Uterus (tissue), 4 donors: ENCODE results near the gene NCOA5. TPM values are rescaled to one million over a fixed set of nuclear protein-coding genes. Genes with fewer than 3 reads are reported as not detected.
A peak's percentile ranks its signal among the peaks of the same experiment; 100 is the strongest.

Experiments used
- DNase-seq, 2 donors: peaks; one replicate each; pipeline ENCODE4 v3.0.0-alpha.2; 2019 to 2020
- H3K27ac ChIP-seq, 2 donors: fragments of 200-600 bp; sonication (generic); 1 replicate in 1 of 2; 2 replicates in 1 of 2; pipeline ENCODE4 v1.5.1; 2016 to 2018
- H3K27me3 ChIP-seq, 2 donors: fragments of 200-600 bp; sonication (generic); one replicate each; pipeline ENCODE4 v1.5.1; 2018 to 2019; ENCODE audit warnings: control low read depth in 1 of 2
- H3K36me3 ChIP-seq, 2 donors: fragments of 200-600 bp; sonication (generic); one replicate each; pipeline ENCODE4 v1.5.1; 2019; ENCODE audit warnings: control low read depth in 1 of 2
- H3K4me1 ChIP-seq, 2 donors: fragments of 200-600 bp; sonication (generic); one replicate each; pipeline ENCODE4 v1.5.1; 2018 to 2019; ENCODE audit warnings: control low read depth in 1 of 2
- H3K4me3 ChIP-seq, 2 donors: fragments of 200-600 bp; sonication (generic); 1 replicate in 1 of 2; 2 replicates in 1 of 2; pipeline ENCODE4 v1.5.1; 2018 to 2019; ENCODE audit warnings: mild to moderate bottlenecking in 1 of 2
- H3K9me3 ChIP-seq, 2 donors: fragments of 200-600 bp; sonication (generic); one replicate each; pipeline ENCODE4 v1.5.1; 2019; ENCODE audit warnings: control low read depth in 1 of 2
- POLR2A ChIP-seq, 2 donors: fragments of 450-650 bp; IDR thresholded peaks; one replicate each; pipeline ENCODE4 v1.6.1; 2016; ENCODE audit warnings: antibody characterized with exemption in 2 of 2, mild to moderate bottlenecking in 1 of 2, moderate library complexity in 1 of 2
- intact Hi-C: fragments of 100-400 bp; cut with DNase I; formaldehyde crosslinking; loops from one replicate; pipeline ENCODE4 v1.15.1; 2023; ENCODE audit warnings: low total_unique reads
- total RNA-seq, 4 donors: library from RNA; depleted of rRNA in 3 of 4; stranded (reverse); fragments of >200 nt in 3 of 4; gene quantifications; one replicate each; pipeline versions ENCODE4 v1.1.0 to v1.2.4, GENCODE V29; 2014 to 2023
- TF ChIP-seq, protein P1 (sequence below), 4 experiments: fragments of 200-600 bp in 2 of 4; fragments of 450-650 bp in 2 of 4; sonication (generic) in 2 of 4; IDR thresholded peaks; one replicate each; pipeline ENCODE4 v1.5.1; 2016 to 2019; ENCODE audit warnings: antibody characterized with exemption in 4 of 4, mild to moderate bottlenecking in 2 of 4, moderate library complexity in 1 of 4
- donor health status: DM: yes; HTN: yes; CAD: no.

The NCOA5 gene
- total RNA-seq, 4 donors from 2014 or later: 8.2 to 37.8 (median 29.5) TPM

DNA sequence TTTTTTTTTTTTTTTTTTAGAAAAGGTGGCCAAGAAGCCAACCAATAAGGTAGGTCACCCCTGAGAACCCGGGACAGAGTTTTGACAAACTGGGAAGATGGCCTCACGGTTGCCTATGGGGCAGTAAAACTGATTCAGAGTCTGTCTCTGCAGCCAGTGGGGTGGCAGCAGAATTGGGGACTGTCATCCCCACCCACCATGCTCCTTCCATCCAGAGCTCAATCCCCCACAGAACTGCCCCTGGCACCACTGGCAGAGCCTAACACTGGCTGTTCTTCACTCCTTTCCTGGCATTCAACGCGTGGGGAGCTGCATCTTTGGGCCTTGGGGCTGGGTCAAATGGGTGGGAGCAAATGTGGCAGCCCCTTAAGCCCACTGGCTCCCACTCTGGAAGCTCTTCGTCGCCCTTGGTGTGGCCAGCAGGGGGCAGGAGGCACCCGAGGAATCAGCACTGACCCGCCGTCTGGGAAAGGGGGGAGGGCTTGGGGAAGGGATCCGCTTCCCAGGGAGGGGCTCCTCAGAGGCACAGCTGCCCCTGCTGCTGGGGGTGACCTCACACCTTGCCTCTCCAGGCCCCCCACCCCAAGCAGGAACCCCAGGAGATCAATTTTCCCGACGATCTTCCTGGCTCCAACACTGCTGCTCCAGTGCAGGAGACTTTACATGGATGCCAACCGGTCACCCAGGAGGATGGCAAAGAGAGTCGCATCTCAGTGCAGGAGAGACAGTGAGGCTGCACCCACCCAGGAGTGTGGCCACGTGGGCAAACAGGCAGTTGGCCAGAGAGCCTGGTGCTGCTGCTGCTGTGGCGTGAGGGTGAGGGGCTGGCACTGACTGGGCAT lies 38.8 kb upstream of the NCOA5 start:
- Histone ChIP-seq H3K36me3 (no peaks in the 10 kb centered on the region), H3K4me1 (no peaks in the 10 kb centered on the region), H3K4me3 (no peak overlapping the region), H3K9me3 (no peaks in the 10 kb centered on the region), H3K27ac (no peak overlapping the region), H3K27me3 (no peaks in the 10 kb centered on the region)
- no peak for DNase-seq
- TF ChIP-seq POLR2A (IDR thresholded peaks at IDR 0.05): no peak
- TF ChIP-seq, protein P1, sequence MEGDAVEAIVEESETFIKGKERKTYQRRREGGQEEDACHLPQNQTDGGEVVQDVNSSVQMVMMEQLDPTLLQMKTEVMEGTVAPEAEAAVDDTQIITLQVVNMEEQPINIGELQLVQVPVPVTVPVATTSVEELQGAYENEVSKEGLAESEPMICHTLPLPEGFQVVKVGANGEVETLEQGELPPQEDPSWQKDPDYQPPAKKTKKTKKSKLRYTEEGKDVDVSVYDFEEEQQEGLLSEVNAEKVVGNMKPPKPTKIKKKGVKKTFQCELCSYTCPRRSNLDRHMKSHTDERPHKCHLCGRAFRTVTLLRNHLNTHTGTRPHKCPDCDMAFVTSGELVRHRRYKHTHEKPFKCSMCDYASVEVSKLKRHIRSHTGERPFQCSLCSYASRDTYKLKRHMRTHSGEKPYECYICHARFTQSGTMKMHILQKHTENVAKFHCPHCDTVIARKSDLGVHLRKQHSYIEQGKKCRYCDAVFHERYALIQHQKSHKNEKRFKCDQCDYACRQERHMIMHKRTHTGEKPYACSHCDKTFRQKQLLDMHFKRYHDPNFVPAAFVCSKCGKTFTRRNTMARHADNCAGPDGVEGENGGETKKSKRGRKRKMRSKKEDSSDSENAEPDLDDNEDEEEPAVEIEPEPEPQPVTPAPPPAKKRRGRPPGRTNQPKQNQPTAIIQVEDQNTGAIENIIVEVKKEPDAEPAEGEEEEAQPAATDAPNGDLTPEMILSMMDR (IDR thresholded peaks at IDR 0.05): peak; percentile 15 to 33 (median 24)
- intact Hi-C loops: no loop called here

DNA sequence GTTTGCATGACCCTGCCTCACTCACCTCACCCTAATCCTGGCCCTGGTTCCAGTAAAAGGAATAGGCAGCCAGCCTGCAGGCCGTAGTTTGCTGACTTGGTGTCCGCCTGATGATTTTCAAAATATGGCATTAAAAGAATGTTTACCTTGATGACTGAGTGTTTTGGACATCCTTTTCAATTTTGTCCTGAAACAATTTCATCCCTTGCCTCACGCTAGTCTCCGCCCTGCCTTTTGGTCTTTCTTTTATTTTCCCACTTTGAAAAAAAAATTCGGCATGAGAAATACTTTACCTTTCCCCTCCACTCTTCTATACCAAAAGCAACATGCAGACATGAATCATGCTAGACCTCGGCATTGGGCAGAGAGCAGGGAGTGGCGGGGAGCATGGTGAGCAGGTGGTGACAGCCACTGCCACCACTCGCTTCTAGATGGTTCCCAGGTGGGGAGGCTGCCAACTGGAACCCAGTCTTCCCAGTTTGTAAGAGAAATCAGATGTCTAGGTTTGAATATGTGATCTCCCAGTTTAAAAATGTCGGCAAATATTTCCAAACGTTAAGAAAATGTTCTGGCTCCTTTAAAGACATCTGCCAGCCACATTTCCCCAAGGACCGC lies 37.7 kb upstream of the NCOA5 start:
- Histone ChIP-seq H3K27ac (no peak overlapping the region), H3K4me3 (no peak overlapping the region), H3K36me3 (no peaks in the 10 kb centered on the region), H3K27me3 (no peaks in the 10 kb centered on the region), H3K9me3 (no peaks in the 10 kb centered on the region), H3K4me1 (no peaks in the 10 kb centered on the region)
- TF ChIP-seq, protein P1 (IDR thresholded peaks at IDR 0.05): no peak
- no peak for TF ChIP-seq POLR2A (IDR thresholded peaks at IDR 0.05)
- intact Hi-C loops: no loop called here
- no peak for DNase-seq

DNA sequence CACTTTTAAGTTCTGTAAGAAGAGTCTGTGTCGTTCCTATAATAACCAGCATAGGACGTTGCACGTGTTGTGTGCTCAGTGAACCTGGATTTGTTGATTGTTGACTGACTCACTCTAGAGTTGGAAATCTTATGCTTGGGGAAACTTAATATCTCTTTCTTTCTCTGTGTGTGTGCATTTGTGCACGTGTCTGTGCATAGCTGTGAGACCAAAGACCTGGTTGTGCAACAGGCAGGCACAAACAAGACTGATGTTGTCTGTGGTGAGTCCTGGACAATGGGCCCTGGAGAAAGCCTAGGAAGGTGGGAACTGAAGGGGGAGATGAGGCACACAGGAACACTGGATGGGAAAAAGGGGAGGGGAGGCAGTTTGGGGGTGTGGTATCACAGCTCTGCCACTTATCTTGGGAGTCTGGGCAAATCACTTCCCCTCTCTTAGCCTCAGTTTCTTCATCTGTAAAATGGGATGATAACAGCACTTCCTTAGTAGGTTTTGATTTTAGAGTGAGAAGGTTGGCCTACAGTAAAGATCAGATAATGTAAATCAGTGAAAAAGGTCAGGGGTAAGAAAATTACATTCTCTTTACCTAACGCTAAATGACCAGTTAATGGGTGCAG lies 36.8 kb upstream of the NCOA5 start:
- no peak for TF ChIP-seq POLR2A (IDR thresholded peaks at IDR 0.05)
- TF ChIP-seq, protein P1 (IDR thresholded peaks at IDR 0.05): no peak
- Histone ChIP-seq H3K9me3 (no peaks in the 10 kb centered on the region), H3K27ac (no peak overlapping the region), H3K27me3 (no peaks in the 10 kb centered on the region), H3K4me3 (no peak overlapping the region), H3K36me3 (no peaks in the 10 kb centered on the region), H3K4me1 (no peaks in the 10 kb centered on the region)
- DNase-seq: no peak
- intact Hi-C loops: no loop called here

DNA sequence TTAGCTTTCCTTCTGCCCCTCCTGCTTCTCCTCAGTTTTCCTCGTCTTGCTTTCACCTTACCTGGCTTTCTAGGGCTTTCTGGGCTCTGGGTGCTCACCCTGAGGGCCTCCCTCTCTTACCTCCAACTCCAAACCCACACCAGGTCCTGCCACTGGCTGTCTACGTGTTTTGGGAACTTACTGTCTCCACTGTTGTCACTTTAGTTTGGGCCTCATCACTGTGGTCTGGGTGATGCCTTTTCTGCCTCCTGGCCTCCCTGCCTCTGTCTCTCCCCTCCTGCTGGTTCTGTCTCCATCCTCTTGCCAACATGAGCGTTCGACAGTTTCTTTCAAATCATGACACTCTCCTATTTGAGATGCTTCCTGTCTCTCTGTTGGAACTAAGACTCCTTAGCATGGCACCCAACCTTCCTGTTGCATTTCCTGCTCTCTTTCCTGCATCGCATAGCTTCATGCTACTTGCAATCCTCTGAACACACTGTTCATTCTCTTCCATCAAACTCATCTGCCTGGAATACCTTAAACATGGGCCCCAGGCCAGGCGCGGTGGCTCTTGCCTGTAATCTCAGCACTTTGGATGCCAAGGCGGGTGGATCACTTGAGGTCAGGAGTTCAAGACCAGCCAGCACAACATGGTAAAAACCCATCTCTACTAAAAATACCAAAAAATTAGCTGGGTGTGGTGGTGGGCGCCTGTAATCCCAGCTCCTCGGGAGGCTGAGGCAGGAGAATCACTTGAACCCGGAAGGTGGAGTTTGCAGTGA lies 33.9 kb upstream of the NCOA5 start:
- no peaks in the 10 kb centered on the region for H3K36me3 ChIP-seq
- H3K27me3 ChIP-seq: no peaks in the 10 kb centered on the region
- H3K9me3 ChIP-seq: no peaks in the 10 kb centered on the region
- TF ChIP-seq, protein P1 (IDR thresholded peaks at IDR 0.05): no peak
- no peak for TF ChIP-seq POLR2A (IDR thresholded peaks at IDR 0.05)
- H3K4me1 ChIP-seq: no peaks in the 10 kb centered on the region
- intact Hi-C loops: no loop called here
- H3K4me3 ChIP-seq: no peak overlapping the region
- no peak for DNase-seq
- H3K27ac ChIP-seq: no peak overlapping the region
